Loucy (cell line): ENCODE results near the gene STX8.

Experiments used
- CTCF ChIP-seq: fragments of 200-600 bp; sonication (generic); conservative IDR thresholded peaks from 2 replicates; pipeline ENCODE4 v1.5.1; 2014; ENCODE audit warnings: mild to moderate bottlenecking, antibody characterized with exemption, low read length
- EZH2phosphoT487 ChIP-seq: fragments of 200-600 bp; IDR thresholded peaks from 2 replicates; pipeline ENCODE4 v1.6.1; 2018; ENCODE audit warnings: antibody characterized with exemption, mild to moderate bottlenecking, moderate library complexity, borderline replicate concordance

GRCh38 chr17:9521062-9521461 is 54.6 kb downstream of the STX8 start:
- no peak for TF ChIP-seq CTCF
- no peak for TF ChIP-seq EZH2phosphoT487
